ENCODE results near the gene FNIP1.
"Not testable (repeated sequence)": the region's sequence is repeated elsewhere in the genome, so short reads cannot be mapped to it uniquely, and the experiment has no call there.

Gene FNIP1

DNA sequence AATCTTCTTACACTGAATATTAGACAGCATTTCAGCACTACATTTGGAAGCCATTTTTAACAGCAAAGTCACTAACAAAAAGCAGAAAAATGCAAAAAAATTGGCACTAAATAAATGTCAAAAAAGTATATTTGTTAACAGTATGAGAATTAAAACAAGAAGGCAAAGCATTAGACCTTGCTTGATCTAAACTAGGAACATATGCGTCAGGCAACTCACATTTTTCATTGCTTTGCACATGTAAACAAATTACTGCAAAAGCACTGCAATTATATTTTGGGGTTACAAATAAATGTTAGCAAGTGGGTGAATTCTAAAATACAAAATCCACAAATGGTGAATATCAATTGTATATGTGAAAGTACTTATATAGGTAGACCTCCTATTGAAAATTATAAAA is 112.8 kb downstream of the FNIP1 start:
- no peak for DNase-seq (ENCODE audit: low read depth)

DNA sequence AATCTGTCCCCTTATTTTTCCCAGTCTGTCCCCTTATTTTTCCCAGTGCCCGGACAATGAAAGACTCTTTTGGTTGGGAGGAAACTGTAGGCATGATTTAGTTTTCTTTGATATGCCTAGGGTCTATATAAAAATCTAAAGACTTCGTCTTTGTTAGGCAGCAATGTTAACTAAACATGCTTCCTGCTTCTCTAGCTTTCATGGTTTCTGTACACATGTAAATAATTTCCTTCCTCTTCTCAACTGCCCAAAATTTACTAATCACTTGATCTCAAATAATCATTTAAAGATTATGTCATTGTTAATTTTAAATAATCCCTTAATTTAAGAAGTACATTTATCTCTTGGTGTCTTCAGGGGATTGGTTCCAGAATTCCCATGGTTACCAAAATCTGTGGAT is 114.0 kb downstream of the FNIP1 start:
- DNase-seq (ENCODE audit: low read depth): no peak

DNA sequence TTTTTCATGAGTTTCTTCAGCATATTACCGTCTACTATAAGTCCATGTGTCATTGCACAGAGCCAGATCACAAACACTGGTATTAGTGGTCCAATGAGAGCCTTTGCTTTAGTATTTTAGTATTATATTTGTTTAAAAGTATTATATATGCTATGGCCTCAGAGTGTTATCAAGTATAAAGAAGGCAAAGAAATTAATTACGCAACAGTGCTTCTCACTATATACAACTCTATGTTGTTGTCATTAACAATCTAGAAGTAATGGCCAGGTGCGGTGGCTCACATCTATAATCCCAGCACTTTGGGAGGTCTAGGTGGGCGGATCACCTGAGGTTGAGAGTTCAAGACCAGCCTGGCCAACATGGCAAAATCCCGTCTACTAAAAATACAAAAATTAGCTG is 114.6 kb downstream of the FNIP1 start:
- DNase-seq (ENCODE audit: low read depth): no peak

DNA sequence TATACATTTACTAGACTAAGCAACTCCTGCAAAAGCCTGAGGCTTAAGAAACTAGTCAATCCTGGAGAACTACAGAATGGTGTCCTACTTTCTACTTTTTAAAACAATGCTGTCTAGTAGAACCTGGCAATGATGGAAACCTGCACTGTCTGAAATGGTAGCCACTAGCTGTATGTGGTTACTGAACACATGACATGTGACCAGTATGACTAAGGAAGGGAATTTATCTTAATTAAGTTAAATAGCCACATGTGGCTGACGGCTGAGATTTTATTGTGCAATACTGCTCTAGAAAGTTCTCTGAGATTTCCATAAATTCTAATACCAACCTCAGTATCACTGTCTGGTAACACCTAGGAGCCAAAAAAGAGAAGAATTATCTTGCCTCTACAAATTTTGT is 116.9 kb downstream of the FNIP1 start:
- no peak for DNase-seq (ENCODE audit: low read depth)

DNA sequence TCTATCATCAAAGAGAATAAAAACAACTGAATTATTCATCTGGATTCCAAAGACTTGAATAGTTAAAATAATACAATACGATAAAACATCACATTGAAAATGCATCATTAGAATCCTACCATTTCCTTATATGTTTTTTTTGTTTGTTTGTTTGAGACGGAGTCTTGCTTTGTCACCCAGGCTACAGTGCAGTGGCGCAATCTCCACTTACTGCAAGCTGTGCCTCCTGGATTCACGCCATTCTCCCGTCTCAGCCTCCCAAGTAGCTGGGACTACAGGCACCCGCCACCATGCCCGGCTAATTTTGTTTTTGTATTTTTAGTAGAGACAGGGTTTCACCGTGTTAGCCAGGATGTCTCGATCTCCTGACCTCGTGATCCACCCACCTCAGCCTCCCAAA is 118.5 kb downstream of the FNIP1 start:
- DNase-seq (ENCODE audit: low read depth): not testable (repeated sequence)

DNA sequence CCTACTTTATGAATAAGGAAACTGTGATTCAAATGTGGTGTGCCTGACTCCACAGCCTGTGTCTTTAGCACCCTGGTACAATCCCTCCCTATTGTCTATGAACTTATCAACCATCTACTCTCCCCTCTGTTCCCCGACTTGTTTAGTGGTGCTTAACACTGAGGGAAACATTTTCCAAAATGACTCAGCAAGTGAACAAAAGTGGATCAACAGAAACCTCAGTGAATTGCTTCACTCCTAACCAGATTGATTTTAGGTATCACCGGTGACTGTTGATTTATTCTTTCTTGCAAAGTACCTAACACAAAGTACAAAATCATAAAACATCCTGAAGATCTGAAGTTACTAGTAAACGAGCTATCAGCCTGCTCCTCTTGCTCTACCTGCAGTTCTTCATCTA is 119.7 kb downstream of the FNIP1 start:
- DNase-seq (ENCODE audit: low read depth): no peak

DNA sequence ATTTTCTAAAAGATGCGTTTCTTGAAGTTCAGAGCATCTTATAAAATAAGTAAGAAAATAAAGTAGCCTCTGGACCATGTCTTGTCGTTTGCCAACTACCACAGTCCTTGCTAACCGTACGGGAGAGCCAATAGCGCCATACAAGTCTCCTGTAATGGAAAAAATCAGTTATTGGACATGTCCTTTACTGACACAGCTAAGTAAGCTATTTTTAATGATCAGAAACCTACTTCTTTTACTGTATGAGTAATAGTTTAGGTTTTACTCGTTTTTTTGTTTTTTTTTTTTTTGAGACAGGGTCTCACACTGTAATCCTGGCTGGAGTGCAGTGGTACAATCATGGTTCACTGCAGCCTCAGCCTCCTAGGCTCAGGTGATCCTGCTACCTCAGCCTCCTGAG is 124.0 kb downstream of the FNIP1 start:
- DNase-seq (ENCODE audit: low read depth): no peak

DNA sequence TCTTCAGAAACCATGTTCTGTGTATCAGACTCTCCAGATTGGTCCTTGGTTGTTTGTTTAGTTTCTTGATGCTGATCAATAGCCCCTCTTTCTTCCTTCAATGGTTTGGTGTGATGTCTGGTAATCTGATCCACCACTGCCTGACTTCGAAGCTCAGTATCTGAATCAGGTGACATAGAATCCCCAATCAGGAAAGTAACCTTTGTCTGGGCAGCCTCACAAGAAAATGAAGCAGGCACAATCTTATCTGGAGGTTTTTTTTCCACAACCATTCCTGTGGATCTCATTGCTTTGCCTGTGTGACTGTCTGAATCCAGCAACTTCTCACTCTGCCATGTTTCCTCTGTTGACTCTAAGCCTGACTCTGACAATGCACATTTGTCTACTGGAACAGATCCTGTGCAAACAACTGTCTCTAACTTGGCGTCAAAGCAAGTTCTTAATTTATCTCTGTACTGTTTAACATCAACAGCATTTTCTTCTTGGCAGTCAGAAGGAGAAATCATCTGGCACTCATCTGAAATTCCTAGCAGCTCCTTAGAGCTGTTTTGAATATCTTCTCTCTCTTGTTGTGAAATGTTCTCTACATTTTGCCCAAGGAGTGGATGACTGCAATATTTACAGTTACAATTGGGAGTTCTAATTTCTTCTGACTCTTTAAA is 124.7 kb downstream of the FNIP1 start:
- no peak for DNase-seq (ENCODE audit: low read depth)

DNA sequence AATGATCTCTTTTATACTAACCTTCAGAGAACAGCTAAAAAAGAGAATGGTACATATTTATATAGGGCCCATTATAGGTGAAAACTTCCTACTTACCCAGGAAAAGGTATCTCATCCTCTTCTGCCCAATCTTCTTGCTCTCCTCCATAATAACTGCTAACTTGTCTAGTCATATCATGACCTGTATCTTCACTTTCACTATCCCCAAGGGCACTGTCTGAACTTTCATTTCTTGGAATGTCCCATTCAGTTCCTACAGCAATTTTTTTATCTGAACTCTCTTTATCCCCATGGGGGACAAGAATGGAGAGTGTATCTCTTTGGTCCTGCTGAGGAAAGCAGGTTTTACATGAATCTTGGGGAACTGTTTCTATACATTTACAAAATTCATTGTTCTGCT is 125.4 kb downstream of the FNIP1 start:
- DNase-seq (ENCODE audit: low read depth): no peak

DNA sequence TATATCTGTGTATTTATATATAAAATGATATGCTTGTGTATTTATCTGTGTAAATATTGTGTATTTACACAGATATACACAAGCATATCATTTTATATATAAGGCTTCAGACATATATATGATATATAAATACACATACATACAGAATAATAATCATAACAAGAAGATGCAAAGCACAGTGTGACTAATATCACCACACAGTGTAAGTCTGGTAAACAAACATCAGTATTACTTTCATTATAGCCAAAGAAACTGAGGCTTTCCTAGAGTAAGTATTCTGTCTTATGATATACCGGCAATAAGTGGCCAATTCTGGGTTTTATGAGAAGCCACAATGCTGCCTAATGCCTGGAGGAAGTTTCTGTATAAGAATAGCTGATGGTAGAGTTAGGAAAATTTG is 131.9 kb downstream of the FNIP1 start:
- no peak for DNase-seq (ENCODE audit: low read depth)

DNA sequence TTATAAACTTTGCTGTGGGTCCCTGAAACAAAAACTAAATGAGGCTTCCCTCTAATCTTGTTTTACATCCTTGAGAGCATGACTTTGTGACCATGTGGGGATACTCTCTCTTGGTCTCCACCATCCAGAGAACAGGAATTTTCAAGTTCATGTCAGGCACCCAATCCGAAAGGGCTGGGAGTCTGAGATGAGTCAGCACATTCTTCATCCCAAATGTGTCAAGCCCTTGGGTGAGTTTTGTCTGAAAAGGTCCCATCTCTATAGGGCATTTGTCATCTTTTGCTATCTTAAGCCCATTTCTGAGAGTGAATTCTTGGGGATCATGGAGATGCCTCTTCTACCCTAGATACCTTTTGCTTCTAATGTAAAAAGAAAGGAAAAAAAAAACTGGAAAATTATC is 134.9 kb downstream of the FNIP1 start:
- no peak for DNase-seq (ENCODE audit: low read depth)

DNA sequence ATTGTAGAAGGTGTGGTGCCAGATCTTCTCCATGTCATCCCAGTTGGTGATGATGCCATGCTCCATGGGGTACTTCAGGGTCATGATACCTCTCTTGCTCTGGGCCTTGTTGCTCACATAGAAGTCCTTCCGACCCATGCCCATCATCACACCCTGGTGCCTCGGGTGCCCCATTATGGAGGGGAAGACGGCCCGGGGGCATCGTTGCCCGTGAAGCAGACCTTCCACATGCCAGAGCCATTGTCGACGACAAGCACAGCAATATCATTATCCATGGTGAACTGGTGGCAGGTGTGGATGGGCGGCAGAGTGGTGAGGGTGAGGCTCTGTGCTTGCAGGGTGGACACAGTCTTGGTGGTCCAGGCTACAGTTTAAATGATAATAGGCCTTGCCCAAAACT is 137.0 kb downstream of the FNIP1 start:
- DNase-seq (ENCODE audit: low read depth): no peak

DNA sequence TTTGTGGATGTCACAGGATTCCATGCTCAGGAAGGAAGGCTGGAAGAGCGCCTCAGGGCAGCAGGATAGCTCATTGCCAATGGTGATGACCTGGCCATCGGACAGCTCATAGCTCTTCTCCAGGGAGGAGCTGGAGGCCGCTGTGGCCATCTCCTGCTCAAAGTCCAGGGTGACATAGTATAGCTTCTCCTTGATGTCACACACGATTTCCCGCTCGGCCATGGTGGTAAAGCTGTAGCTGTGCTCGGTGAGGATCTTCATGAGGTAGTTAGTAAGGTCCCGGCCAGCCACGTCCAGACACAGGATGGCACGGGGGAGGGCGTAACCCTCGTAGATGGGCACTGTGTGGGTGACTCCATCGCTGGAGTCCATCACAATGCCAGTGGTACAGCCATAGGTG is 137.5 kb downstream of the FNIP1 start:
- no peak for DNase-seq (ENCODE audit: low read depth)

DNA sequence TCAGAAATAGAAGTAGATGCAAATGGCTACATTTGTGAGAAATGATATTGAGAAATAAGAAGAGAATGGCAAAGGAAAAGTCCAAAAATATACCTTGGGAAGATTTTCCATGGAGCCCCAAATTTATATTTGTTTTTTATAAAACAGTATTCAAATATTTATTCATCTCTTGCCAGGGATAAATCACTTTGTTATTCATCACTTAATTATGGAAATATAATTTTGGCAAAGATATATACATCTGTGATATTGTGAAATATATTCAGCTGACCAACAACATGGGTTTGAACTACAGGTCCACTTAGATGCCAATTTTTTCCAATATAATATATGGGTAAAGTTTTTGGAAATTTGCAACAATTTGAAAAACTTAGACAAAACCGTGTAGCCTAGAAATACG is 142.0 kb downstream of the FNIP1 start:
- no peak for DNase-seq (ENCODE audit: low read depth)

DNA sequence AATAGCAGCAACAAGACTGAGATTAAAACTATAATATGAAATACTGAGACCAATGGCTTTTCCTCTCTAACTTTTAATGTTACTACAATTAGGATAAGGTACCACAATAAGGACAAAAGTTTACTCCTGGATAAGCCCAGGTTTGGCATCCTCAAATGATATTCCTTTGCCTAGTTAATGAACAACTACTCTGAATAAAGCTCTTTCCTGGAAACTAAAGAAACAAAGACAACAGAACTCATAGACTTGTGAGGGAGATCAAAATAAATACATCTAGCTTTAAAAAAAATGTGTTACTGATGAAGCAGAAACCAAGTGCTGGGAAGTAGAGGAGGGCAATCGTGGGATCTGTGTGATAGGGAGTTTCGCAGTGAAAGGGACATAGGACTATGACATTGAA is 142.5 kb downstream of the FNIP1 start:
- DNase-seq (ENCODE audit: low read depth): no peak

DNA sequence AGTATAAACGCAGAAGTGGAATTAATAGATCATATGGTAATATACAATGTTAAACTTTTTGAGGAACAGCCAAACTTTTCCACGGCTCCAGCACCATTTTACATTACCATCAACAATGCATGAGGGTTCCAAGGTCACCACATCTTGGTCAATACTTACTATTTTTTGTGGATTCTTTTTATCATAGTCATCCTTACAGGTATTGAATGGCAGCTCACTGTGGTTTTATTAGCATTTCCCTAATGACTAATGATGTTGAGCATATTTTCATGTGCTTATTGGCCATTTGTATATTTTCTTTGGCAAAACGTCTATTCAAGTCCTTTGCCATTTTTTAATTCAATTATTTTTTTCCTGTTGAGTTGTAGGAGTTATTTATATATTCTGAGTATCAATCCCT is 147.7 kb downstream of the FNIP1 start:
- no peak for DNase-seq (ENCODE audit: low read depth)

DNA sequence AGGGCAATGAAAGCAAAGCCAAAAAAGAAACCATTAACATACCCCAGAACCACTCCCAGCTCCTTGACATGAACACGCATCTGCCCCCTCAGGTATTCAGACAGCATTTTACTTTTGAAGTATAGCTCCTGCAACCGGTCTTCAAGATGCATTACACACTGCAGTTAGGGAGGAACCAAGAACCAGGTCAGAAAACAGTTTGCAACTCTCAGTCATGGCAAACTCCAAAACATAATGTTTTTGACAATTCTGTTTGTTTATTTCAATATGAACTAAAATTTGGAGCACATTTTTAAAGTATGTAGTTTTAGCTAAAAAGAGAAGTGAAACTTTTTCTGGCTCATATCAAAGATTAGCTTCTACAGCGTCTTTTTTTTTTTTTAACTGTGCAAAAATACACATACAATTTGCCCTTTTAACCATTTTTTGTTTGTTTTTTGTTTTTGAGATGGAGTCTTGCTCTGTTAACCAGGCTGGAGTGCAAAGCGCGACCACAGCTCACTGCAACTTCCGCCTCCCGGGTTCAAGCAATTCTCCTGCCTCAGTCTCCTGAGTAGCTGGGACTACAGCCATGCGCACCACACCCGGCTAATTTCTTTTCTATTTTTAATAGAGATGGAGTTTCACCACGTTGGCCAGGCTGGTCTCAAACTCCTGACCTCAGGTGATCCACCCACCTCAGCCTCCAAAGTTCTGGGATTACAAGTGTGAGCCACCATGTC is 149.6 kb downstream of the FNIP1 start:
- DNase-seq (ENCODE audit: low read depth): no peak

DNA sequence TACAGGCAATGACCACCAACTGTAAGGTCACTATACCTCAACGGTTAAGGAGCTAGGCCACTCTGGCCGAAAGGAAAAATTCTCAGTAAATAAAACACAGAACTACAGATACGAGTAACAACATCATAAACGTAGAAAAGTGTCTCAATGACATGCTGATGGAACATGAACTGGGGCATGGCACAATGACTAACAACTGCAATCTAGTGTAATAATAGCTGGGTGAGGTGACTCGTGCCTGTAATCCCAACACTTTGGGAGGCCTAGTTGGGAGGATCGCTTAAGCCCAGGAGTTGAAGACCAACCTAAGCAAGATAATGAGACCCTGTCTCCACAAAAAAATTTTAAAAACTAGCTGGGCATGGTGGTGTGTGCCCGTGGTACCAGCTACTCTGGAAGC is 152.0 kb downstream of the FNIP1 start:
- no peak for DNase-seq (ENCODE audit: low read depth)

DNA sequence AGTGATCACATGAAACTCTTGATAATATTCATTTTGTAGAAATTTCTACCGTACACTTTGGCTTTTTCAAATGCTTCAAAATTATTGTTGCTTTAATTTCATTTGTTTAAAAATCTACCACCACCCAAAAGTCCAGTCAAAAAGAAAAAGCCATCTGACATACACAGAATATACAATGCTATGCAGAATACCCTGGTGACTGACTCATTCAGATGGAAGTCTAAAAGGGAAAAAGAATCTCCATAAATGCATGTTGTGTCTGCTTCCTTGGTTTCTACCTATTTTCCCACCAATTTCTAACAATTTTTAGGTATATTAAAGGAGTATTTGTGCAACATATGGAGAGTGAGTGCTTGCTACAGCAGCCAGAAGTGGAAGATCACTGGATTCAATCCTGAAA is 152.4 kb downstream of the FNIP1 start:
- DNase-seq (ENCODE audit: low read depth): no peak

DNA sequence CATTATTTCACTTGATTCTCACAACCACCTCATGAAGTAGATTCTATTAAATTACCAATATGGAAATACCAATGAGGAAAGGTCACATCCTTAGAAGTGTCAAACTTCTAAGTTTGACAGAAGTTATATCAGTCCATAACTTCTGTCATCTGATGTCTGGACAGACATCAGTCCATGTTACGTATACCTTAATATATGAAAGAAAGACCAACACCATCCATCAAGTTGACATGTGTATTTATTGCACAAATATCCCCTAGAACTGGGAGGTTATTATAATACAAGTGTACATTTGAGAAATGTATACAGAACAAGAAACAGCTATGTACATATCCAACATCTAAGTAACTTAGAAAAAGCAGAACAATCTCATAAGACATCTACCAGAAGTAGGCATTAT is 155.3 kb downstream of the FNIP1 start:
- no peak for DNase-seq (ENCODE audit: low read depth)

DNA sequence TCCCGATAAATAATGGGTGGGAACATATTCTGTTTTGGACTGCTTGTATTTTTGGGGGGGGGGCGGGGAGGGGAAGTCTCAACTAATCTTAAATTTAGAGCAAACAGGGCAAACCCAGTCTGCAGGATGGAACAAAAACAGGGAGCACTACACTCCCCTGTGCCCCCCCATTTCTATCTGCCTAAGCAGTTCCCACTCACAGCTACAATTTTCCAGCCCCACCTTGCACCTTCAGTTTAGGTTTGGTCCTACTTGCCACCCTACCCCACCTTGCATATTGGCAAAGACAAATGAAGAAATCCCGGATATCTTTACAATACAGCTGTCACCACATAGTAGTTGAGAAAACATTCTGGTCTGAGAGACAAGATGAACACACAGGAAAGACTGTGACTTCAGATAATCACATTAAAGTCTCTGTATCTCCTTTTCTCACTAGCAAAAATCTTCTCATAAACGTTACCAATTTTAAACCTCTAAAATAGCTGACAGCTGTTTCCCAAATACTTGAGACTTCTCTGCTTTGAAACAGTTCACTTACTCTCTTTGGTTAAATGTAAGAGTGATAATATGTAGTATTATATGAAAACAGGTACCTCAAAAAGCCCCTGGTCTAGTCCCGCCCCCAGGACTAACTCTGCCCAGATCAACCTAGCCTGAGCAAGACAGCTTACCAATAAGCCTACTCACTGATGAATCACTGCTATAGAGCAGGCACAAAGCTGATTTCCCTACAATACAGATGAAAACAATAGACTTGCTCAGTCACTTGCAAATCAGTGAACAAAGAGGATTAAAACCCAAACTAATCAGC is 156.6 kb downstream of the FNIP1 start:
- no peak for DNase-seq (ENCODE audit: low read depth)

DNA sequence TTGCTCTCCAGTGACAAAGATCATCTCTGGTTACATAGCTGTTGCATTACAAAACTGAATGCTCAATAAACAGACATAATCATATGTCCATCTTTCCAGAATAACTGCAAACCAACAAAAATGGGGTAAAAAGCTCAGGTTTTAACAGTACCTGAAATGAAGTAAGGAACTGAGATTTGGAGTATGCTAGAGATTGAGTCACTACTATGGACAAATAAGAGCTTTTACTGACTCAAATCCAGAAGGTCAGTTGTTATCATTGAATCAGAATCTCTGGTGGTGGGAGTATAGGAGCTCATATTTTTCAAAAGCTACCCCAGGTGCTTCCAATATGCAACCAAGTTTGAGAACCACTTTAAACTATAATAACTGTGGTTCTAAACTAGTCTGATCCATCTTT is 157.7 kb downstream of the FNIP1 start:
- DNase-seq (ENCODE audit: low read depth): no peak

DNA sequence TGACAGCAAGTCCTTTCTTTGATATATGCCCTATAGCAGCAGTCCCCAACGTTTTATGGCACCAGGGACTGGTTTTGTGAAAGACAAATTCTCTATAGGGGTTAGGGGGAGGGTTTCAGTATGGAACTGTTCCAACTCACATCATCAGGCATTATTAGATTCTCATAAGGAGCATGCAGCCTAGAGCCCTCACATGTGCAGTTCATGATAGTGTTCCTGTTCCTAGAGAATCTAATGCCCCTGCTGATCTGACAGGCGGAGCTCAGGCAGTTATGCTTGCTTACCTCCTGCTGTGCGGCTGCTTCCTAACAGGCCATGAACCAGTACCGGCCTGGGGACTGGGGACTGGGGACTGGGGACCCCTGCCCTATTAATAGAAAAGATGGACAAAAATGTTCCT is 159.1 kb downstream of the FNIP1 start:
- no peak for DNase-seq (ENCODE audit: low read depth)

Measured in HS-27A (cell line).